ENCODE measurements around the gene TEKTIP1. TPM values are rescaled to one million over a fixed set of nuclear protein-coding genes. Genes with fewer than 3 reads are reported as not detected.

TEKTIP1 gene
- total RNA-seq, 1 donor = not detected

DNA sequence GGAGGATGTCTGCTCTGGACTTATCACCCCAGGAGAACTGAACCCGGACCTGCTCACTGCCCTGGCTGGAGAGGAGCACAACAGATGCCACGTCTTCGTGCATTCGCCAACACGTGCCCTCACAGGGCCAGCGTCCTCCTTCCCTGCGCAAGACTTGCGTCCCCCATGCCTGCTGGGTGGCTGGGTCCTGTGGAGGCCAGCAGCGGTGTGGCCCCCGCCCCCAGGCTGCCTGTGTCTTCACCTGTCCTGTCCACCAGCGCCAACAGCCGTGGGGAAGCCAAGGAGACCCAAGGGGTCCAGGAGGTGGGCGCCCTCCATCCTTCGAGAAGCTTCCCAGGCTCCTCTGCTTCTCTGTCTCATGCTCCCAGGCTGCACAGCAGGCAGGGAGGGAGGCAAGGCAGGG is 3.4 kb upstream of the TEKTIP1 start:
- no peak overlapping the region for H3K4me3 ChIP-seq (ENCODE audit: low read depth, low read length)
- no peak for DNase-seq (ENCODE audit: low read depth)
- TF ChIP-seq CTCF (IDR thresholded peaks at IDR 0.05; ENCODE audit: insufficient read depth, low read depth, low read length) = no peak

DNA sequence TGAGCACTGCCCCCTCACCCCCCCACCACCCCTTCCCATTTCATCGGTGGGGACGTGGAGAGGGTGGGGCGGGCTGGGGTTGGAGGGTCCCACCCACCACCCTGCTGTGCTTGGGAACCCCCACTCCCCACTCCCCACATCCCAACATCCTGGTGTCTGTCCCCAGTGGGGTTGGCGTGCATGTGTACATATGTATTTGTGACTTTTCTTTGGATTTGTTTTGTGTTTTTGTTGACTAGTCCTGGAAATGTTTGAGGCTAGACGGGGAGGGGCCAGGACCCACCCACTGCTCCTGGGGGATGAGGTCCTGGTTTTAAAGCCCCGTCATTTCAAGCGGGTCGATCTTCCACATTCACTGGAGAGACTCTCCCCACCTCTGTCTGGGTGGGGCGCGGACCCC is 3.0 kb upstream of the TEKTIP1 start:
- TF ChIP-seq CTCF (IDR thresholded peaks at IDR 0.05; ENCODE audit: insufficient read depth, low read depth, low read length) = no peak
- no peak for DNase-seq (ENCODE audit: low read depth)
- H3K4me3 ChIP-seq (ENCODE audit: low read depth, low read length) = no peak overlapping the region

DNA sequence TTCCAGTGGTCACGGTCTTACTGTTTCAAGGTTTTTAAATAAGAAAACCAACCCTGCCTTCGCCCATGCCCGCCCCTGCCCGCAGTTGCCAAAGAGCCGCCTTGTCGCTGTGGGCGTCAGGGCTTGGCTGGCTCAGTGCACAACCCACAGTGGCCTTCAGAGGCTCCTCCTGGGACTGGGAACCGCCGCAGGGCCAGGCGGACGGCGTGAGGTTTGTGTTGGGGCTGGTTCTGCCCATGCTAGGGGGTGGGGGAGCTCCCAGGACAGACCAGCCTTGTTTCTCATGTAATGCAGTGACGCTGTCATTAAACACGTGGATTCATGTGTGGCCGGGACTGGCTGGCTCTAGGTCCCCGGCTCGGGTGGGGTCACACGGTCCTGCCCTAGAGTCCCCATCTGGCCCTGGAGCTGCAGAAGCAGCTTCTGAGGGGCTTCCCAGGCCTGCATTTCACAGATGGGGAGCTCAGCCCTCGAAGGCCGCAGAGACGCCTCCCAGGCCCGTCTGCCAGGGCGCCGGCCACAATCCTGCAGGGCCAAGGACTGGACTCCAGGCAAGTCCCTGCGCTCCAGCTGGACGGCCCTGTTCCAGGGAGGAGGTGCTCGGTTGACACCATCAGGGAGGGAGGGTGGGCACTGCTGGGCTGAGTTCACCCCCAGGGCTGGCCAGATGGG is 2.4 kb upstream of the TEKTIP1 start:
- no peak overlapping the region for H3K4me3 ChIP-seq (ENCODE audit: low read depth, low read length)
- no peak for DNase-seq (ENCODE audit: low read depth)
- no peak for TF ChIP-seq CTCF (IDR thresholded peaks at IDR 0.05; ENCODE audit: insufficient read depth, low read depth, low read length)

DNA sequence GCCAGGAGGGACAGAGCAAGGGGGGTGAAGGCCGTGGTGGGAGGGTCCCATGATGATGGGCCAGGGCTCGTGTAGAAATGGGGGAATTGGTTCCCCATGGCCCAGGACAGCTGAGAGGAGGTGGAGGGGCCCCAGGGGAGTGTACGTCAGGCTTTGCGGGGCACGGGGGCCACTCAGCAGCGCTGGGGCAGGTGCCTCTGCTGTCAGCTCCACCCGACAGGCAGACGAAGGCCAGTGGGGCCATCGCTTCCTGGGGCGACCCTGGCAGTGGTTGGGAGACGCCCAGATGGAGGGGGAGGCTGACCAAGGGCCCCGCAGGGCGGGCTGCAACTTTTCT is 1.9 kb upstream of the TEKTIP1 start:
- H3K4me3 ChIP-seq (ENCODE audit: low read depth, low read length) = no peak overlapping the region
- no peak for TF ChIP-seq CTCF (IDR thresholded peaks at IDR 0.05; ENCODE audit: insufficient read depth, low read depth, low read length)
- DNase-seq (ENCODE audit: low read depth) = no peak

- TF ChIP-seq CTCF (IDR thresholded peaks at IDR 0.05; ENCODE audit: insufficient read depth, low read depth, low read length) = no peak
- DNase-seq (ENCODE audit: low read depth) = no peak
- no peak overlapping the region for H3K4me3 ChIP-seq (ENCODE audit: low read depth, low read length)
These were observed 1.3 kb upstream of the TEKTIP1 start for GRCh38 chr19:3537438-3538240.

- no peak overlapping the region for H3K4me3 ChIP-seq (ENCODE audit: low read depth, low read length)
These were observed 580 bp upstream of the TEKTIP1 start for GRCh38 chr19:3538258-3538929.

More at GRCh38 chr19:3538258-3538929, 580 bp upstream of the TEKTIP1 start:
- no peak for DNase-seq (ENCODE audit: low read depth)
- no peak for TF ChIP-seq CTCF (IDR thresholded peaks at IDR 0.05; ENCODE audit: insufficient read depth, low read depth, low read length)
